ENCODE data around the gene DST. TPM values are rescaled to one million over a fixed set of nuclear protein-coding genes. Genes with fewer than 3 reads are reported as not detected.

The DST gene
- total and polyA plus RNA-seq, 2 donors (not counting 1 experiment from before 2014, with no cell fraction given), result 78.6 to 670 TPM

DNA sequence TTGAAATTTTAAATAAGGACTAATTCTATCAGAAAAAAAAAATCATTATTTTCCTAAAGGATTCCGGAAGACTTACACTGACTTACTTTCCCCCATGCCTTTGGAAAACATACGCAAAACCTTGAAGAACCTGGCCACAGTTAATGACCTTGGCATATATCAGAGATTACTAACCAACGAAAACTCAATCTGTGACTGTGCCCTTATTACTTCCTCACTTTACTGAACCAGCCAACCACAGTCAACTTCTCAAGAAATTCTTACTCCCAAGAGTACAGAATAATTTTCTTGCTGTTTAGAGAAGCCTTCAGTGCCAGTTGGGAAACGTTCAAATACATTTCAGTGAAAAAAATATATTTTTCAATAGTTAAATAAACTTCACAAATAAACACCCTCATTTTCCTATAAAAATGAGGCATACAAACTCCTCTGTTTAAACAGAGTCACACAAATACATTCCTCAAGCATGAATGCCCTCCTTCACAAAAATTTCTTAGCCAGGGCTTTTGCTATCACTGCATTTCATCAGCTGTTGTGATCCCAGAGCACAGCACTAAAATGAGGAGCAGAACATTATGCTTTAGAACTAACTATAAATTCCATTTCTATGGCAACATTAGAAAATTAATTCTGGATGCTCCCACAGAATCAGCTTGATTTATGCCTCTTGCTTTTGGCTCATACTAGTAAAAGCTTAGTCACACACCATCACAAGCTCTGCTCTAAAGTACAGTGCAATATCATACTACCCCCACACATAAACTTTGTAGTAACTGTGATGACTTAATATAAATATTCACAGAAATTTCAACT lies 117.6 kb downstream of the DST start:
- H4K20me1 ChIP-seq (ENCODE audit: control insufficient read depth, extremely low read depth, insufficient read depth, low read length), result no peaks in the 10 kb centered on the region
- H3K27ac ChIP-seq (ENCODE audit: insufficient read depth, low read length), result peak overlapping the region; percentile 63
- peak overlapping the region; percentile 54 for H3K4me2 ChIP-seq (ENCODE audit: extremely low read depth, insufficient read depth, low read length)
- H3K4me1 ChIP-seq (ENCODE audit: control insufficient read depth, extremely low read depth, insufficient read depth, low read length), result peaks cover 17% of the 10 kb centered on the region
- DNase-seq (ENCODE audit: low read depth in 2 of 2), result peak; percentile 92 to 99
- H3K36me3 ChIP-seq (ENCODE audit: control insufficient read depth, insufficient read depth, low read length), result no peaks in the 10 kb centered on the region
- no peak overlapping the region for H3K9ac ChIP-seq (ENCODE audit: insufficient read depth, low read length)
- no peaks in the 10 kb centered on the region for H3K27me3 ChIP-seq (ENCODE audit: control insufficient read depth, insufficient read depth, low read length)
- TF ChIP-seq EZH2 (IDR thresholded peaks at IDR 0.05; ENCODE audit: low read length, missing control alignments), result no peak
- TF ChIP-seq, protein P1, sequence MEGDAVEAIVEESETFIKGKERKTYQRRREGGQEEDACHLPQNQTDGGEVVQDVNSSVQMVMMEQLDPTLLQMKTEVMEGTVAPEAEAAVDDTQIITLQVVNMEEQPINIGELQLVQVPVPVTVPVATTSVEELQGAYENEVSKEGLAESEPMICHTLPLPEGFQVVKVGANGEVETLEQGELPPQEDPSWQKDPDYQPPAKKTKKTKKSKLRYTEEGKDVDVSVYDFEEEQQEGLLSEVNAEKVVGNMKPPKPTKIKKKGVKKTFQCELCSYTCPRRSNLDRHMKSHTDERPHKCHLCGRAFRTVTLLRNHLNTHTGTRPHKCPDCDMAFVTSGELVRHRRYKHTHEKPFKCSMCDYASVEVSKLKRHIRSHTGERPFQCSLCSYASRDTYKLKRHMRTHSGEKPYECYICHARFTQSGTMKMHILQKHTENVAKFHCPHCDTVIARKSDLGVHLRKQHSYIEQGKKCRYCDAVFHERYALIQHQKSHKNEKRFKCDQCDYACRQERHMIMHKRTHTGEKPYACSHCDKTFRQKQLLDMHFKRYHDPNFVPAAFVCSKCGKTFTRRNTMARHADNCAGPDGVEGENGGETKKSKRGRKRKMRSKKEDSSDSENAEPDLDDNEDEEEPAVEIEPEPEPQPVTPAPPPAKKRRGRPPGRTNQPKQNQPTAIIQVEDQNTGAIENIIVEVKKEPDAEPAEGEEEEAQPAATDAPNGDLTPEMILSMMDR (conservative IDR thresholded peaks at IDR 0.05 in 1 of 2, IDR thresholded peaks at IDR 0.05 in 1 of 2; ENCODE audit: low read depth in 1 of 2, low read length in 2 of 2), result no peak
- H3K79me2 ChIP-seq (ENCODE audit: control insufficient read depth, insufficient read depth, low read length), result peaks cover 9% of the 10 kb centered on the region
- H2AFZ ChIP-seq (ENCODE audit: low read length), result no peak overlapping the region
- peak overlapping the region in 1 of 4 experiments; percentile 0 for H3K4me3 ChIP-seq (replicated peaks in 1 of 4; ENCODE audit: control extremely low read depth in 1 of 4, insufficient read depth in 1 of 4, low read depth in 3 of 4, low read length in 4 of 4)
- no peaks in the 10 kb centered on the region for H3K9me3 ChIP-seq (ENCODE audit: control insufficient read depth, insufficient read depth, low read depth, low read length)

DNA sequence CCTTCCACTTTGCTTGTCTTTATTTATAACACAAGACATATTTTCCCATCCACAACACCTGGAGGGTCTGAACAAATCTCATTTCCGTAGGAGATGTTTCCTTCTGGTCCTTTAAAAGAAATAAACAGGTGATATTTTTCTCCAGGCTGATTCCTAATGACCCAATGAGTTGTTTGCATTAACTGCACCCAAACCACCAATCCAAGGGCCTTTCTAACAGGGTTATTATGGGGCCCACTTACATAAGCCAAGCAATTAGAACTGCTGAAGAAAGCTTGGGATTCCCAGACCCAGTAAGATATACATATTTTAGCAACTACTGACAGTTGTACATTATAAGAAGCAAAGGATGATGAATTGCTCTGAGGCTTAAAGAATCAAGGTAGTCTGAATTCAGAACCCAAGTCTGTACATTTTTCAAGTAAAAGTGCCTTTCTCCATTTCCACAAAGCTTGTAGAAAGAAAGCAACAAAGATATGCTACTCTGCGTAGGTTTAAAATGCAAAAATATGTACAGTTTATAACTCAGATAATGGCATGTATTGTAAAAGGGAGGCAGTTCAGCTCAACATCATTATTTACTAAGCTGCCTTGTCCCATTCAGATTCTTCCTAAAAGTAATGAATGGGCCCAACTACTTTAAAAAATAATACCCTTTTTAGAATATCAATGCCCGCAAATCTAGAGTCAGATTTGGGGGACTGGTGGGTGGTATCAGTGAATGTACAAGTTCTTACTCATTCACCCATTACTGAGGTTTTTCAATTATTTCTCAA lies 120.0 kb downstream of the DST start:
- Histone ChIP-seq H3K79me2 (ENCODE audit: control insufficient read depth, insufficient read depth, low read length) (peaks cover 14% of the 10 kb centered on the region), H3K9me3 (ENCODE audit: control insufficient read depth, insufficient read depth, low read depth, low read length) (no peaks in the 10 kb centered on the region), H3K4me2 (ENCODE audit: extremely low read depth, insufficient read depth, low read length) (no peak overlapping the region), H3K27me3 (ENCODE audit: control insufficient read depth, insufficient read depth, low read length) (no peaks in the 10 kb centered on the region), H4K20me1 (ENCODE audit: control insufficient read depth, extremely low read depth, insufficient read depth, low read length) (no peaks in the 10 kb centered on the region), H3K27ac (ENCODE audit: insufficient read depth, low read length) (no peak overlapping the region), H3K4me1 (ENCODE audit: control insufficient read depth, extremely low read depth, insufficient read depth, low read length) (peaks cover 14% of the 10 kb centered on the region), H3K9ac (ENCODE audit: insufficient read depth, low read length) (no peak overlapping the region), H3K36me3 (ENCODE audit: control insufficient read depth, insufficient read depth, low read length) (peaks cover 4% of the 10 kb centered on the region), H3K4me3 (replicated peaks in 1 of 4; ENCODE audit: control extremely low read depth in 1 of 4, insufficient read depth in 1 of 4, low read depth in 3 of 4, low read length in 4 of 4) (no peak overlapping the region), H2AFZ (ENCODE audit: low read length) (no peak overlapping the region)
- DNase-seq (ENCODE audit: low read depth in 2 of 2), result no peak
- TF ChIP-seq, protein P1 (conservative IDR thresholded peaks at IDR 0.05 in 1 of 2, IDR thresholded peaks at IDR 0.05 in 1 of 2; ENCODE audit: low read depth in 1 of 2, low read length in 2 of 2), result no peak
- no peak for TF ChIP-seq EZH2 (IDR thresholded peaks at IDR 0.05; ENCODE audit: low read length, missing control alignments)

DNA sequence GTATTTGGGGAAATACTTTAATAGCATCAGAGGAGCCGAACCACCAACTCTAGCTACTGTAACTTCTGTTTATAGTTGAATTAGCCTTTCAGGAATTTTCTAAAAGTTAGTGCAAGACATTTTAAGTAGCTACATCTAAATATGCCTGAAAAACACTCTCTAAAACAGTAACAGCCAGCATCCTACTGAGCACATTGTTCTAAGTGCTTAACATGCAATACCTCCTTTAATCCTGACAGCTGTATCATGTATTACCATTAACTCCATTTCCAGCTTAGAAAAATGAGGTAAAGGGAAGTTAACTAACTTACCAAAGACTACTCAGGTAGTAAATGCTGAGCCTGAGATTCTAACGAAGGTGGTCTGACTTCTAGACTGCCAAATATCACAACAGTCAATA lies 120.7 kb downstream of the DST start:
- TF ChIP-seq, protein P1 (conservative IDR thresholded peaks at IDR 0.05 in 1 of 2, IDR thresholded peaks at IDR 0.05 in 1 of 2; ENCODE audit: low read depth in 1 of 2, low read length in 2 of 2), result no peak
- TF ChIP-seq EZH2 (IDR thresholded peaks at IDR 0.05; ENCODE audit: low read length, missing control alignments), result no peak
- DNase-seq (ENCODE audit: low read depth in 2 of 2), result no peak
- Histone ChIP-seq H4K20me1 (ENCODE audit: control insufficient read depth, extremely low read depth, insufficient read depth, low read length) (no peaks in the 10 kb centered on the region), H2AFZ (ENCODE audit: low read length) (no peak overlapping the region), H3K4me1 (ENCODE audit: control insufficient read depth, extremely low read depth, insufficient read depth, low read length) (peaks cover 12% of the 10 kb centered on the region), H3K79me2 (ENCODE audit: control insufficient read depth, insufficient read depth, low read length) (peaks cover 14% of the 10 kb centered on the region), H3K27me3 (ENCODE audit: control insufficient read depth, insufficient read depth, low read length) (no peaks in the 10 kb centered on the region), H3K27ac (ENCODE audit: insufficient read depth, low read length) (no peak overlapping the region), H3K4me2 (ENCODE audit: extremely low read depth, insufficient read depth, low read length) (no peak overlapping the region), H3K9ac (ENCODE audit: insufficient read depth, low read length) (no peak overlapping the region), H3K36me3 (ENCODE audit: control insufficient read depth, insufficient read depth, low read length) (peaks cover 4% of the 10 kb centered on the region), H3K4me3 (replicated peaks in 1 of 4; ENCODE audit: control extremely low read depth in 1 of 4, insufficient read depth in 1 of 4, low read depth in 3 of 4, low read length in 4 of 4) (no peak overlapping the region), H3K9me3 (ENCODE audit: control insufficient read depth, insufficient read depth, low read depth, low read length) (no peaks in the 10 kb centered on the region)
